HUES64 (cell line): ENCODE results near the gene SLC13A2.

Experiments used
- H3K27ac ChIP-seq: 2 replicates; pipeline ENCODE4 v1.7.0; 2013; ENCODE audit warnings: low read depth, low read length, inconsistent platforms
- H3K27me3 ChIP-seq: 2 replicates; pipeline ENCODE4 v1.6.1; 2013; ENCODE audit warnings: mild to moderate bottlenecking, low read length; ENCODE audit not compliant: insufficient read depth
- H3K36me3 ChIP-seq: 2 replicates; pipeline ENCODE4 v1.6.1; 2013; ENCODE audit warnings: mild to moderate bottlenecking, low read length; ENCODE audit not compliant: insufficient read depth
- H3K4me1 ChIP-seq: 2 replicates; pipeline ENCODE4 v1.6.1; 2013; ENCODE audit warnings: mild to moderate bottlenecking, low read length, moderate library complexity; ENCODE audit not compliant: insufficient read depth
- H3K4me3 ChIP-seq: 2 replicates; pipeline ENCODE4 v1.5.1; 2013; ENCODE audit warnings: mild to moderate bottlenecking, low read length, moderate library complexity
- H3K9ac ChIP-seq: 2 replicates; pipeline ENCODE4 v1.6.1; 2013; ENCODE audit warnings: mild to moderate bottlenecking, low read depth, low read length
- H3K9me3 ChIP-seq: 2 replicates; pipeline ENCODE4 v1.6.1; 2013; ENCODE audit warnings: low read depth, low read length; ENCODE audit not compliant: insufficient read depth
- whole genome bisulfite sequencing: fragments of 150-250, 120-280 bp; methylation state at CpG from one replicate; pipeline ENCODE4 v1.1.7; 2013; ENCODE audit warnings: missing lambda C conversion rate; 5-methylcytosine and 5-hydroxymethylcytosine counted together

Gene SLC13A2

GRCh38 chr17:28482551-28483199 lies 9.2 kb downstream of the SLC13A2 start:
- WGBS: 92% methylated on average over 9 of the region's 10 CpGs
- Histone ChIP-seq H3K27me3 (no peaks in the 10 kb centered on the region), H3K4me1 (peaks cover 14% of the 10 kb centered on the region; the same call in 1 of the 2 replicates), H3K4me3 (no peak overlapping the region), H3K27ac (no peak overlapping the region), H3K9me3 (no peaks in the 10 kb centered on the region), H3K36me3 (no peaks in the 10 kb centered on the region), H3K9ac (no peak overlapping the region)

DNA sequence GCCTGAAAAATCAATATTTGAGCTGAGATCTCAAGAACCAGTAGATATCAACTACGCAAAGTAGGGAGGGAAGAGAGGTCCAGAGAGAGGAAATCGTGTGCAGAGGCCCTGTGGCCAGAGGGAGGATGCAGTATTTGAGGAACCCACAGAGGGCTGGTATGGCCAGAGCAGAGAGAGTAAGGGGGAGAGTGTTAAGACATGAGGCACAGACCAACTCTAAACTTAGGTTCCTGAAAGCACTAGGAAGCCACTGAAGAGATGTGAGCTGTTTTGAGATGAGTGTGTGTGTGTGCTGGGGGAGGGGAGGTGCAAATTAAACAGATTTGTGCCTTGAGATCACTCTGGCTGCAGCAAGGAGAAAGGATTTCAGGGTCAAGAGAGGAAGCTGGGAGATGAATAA lies 10.9 kb downstream of the SLC13A2 start:
- H3K4me1 ChIP-seq: peaks cover 14% of the 10 kb centered on the region; the same call in 1 of the 2 replicates
- no peaks in the 10 kb centered on the region for H3K9me3 ChIP-seq
- no peak overlapping the region for H3K27ac ChIP-seq
- no peaks in the 10 kb centered on the region for H3K36me3 ChIP-seq
- H3K4me3 ChIP-seq: no peak overlapping the region
- WGBS: 85% methylated on average over 2 of the region's 2 CpGs
- no peaks in the 10 kb centered on the region for H3K27me3 ChIP-seq
- H3K9ac ChIP-seq: no peak overlapping the region

- Histone ChIP-seq H3K4me3 (no peak overlapping the region), H3K9ac (no peak overlapping the region), H3K36me3 (no peaks in the 10 kb centered on the region), H3K9me3 (no peaks in the 10 kb centered on the region), H3K27me3 (no peaks in the 10 kb centered on the region), H3K27ac (no peak overlapping the region), H3K4me1 (peaks cover 14% of the 10 kb centered on the region; the same call in 1 of the 2 replicates)
- WGBS: 88% methylated on average over 3 of the region's 3 CpGs
Observed at GRCh38 chr17:28485049-28485448, 11.6 kb downstream of the SLC13A2 start.

GRCh38 chr17:28487881-28488532 lies 14.6 kb downstream of the SLC13A2 start:
- Histone ChIP-seq H3K36me3 (no peaks in the 10 kb centered on the region), H3K9ac (no peak overlapping the region), H3K27me3 (no peaks in the 10 kb centered on the region), H3K4me1 (0 out of 2 replicates have a peak, but pooled peaks cover 4% of the 10 kb centered on the region), H3K27ac (no peak overlapping the region), H3K4me3 (no peak overlapping the region), H3K9me3 (no peaks in the 10 kb centered on the region)
- WGBS: 92% methylated on average over 5 of the region's 5 CpGs

GRCh38 chr17:28488533-28489276 lies 15.3 kb downstream of the SLC13A2 start:
- Histone ChIP-seq H3K27ac (no peak overlapping the region), H3K9me3 (no peaks in the 10 kb centered on the region), H3K4me1 (0 out of 2 replicates have a peak, but pooled peaks cover 4% of the 10 kb centered on the region), H3K27me3 (no peaks in the 10 kb centered on the region), H3K4me3 (no peak overlapping the region), H3K36me3 (no peaks in the 10 kb centered on the region), H3K9ac (no peak overlapping the region)
- 87% methylated on average over 7 of the region's 7 CpGs for WGBS

- Histone ChIP-seq H3K9ac (no peak overlapping the region), H3K27me3 (no peaks in the 10 kb centered on the region), H3K4me1 (no peaks in the 10 kb centered on the region), H3K36me3 (no peaks in the 10 kb centered on the region), H3K4me3 (no peak overlapping the region), H3K27ac (no peak overlapping the region), H3K9me3 (no peaks in the 10 kb centered on the region)
- 90% methylated on average over 11 of the region's 11 CpGs for WGBS
Observed at GRCh38 chr17:28491286-28491685, 17.8 kb downstream of the SLC13A2 start.

DNA sequence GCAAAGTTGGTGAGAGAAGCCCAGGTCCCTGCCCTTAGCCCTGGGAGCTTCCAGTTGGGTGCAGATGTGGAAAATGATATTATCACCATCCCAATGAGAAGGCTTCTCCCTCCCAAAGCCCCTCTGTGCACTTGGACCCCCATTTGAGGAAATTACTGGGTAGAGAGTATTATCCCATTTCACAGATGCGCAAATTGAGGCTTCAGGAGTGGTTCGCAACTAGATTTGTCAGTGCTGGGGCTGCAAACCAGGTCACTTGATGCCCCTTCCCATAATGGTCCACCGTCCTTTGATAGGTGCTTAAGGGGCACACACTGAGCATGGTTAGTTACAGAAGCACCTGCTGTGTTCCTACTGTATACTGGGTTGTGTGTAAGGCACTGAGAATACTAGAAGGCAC lies 18.4 kb downstream of the SLC13A2 start:
- WGBS: 91% methylated on average over 3 of the region's 3 CpGs
- no peak overlapping the region for H3K27ac ChIP-seq
- H3K4me1 ChIP-seq: no peaks in the 10 kb centered on the region
- H3K9me3 ChIP-seq: no peaks in the 10 kb centered on the region
- no peaks in the 10 kb centered on the region for H3K36me3 ChIP-seq
- H3K9ac ChIP-seq: no peak overlapping the region
- H3K4me3 ChIP-seq: no peak overlapping the region
- H3K27me3 ChIP-seq: no peaks in the 10 kb centered on the region

DNA sequence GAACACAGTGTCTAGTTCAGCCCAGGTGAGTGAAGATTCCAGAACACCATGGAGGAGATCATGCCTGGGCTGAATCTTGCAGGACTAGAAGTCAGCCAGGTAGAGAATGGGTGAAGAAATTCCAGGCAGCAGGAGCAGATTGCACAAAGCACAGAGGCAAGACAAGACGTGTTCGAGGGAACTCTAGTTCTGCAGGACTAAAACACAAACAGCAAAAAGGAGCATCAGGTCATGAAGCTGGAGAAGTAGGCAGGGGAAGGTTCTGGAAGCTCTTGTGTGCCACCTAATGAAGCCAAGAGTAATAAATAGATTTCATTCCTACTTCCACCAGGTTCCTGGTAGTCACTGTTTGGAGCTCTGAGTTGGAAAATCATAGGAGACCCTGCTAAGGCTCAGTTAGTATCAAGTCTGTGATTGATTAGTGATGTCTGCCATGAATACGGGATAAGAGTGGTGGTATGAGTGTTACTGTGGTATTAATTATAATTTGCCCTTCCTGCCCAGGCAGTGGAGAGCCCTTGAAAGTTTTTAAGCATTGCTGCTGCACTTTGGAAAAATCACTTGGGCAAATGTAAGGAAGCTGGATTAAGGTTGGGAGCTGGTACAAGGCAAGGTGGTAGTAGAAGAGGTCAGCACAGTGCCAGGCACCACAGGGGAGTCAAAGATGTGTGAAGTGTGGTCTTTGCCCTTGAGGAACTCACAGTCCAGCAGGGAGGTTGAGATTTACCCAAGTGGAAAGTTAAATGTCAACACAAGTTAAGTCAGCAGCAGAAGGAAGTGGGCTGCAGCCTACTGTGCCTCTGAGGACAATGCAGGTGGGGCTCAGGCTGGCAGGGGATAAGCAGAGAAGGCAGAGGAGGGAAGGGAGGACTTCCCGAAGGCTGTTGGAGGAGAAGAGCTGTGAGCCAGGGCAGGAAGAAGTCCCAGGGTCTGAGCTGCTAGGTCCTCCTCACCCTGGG lies 19.2 kb downstream of the SLC13A2 start:
- Histone ChIP-seq H3K36me3 (no peaks in the 10 kb centered on the region), H3K27ac (no peak overlapping the region), H3K27me3 (no peaks in the 10 kb centered on the region), H3K4me1 (peaks cover 3% of the 10 kb centered on the region; the same call in 1 of the 2 replicates), H3K4me3 (no peak overlapping the region), H3K9ac (no peak overlapping the region), H3K9me3 (no peaks in the 10 kb centered on the region)
- WGBS: 83% methylated on average over 4 of the region's 4 CpGs

DNA sequence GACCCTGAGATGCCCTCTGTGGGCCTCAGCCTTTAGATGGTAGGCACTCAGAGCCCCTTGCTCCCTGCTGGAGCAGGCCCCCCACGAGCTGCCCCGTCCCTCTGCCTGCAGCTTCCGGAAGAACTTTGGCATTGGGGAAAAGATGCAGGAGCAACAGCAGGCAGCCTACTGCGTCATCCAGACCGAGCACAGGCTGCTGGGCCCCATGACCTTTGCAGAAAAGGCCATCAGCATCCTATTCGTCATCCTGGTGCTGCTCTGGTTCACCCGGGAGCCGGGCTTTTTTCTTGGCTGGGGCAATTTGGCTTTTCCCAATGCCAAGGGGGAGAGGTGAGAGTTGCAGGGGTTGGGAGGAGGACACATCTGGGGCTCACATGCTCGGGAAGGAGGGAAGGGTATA lies 20.0 kb downstream of the SLC13A2 start:
- Histone ChIP-seq H3K4me1 (peaks cover 5% of the 10 kb centered on the region), H3K36me3 (no peaks in the 10 kb centered on the region), H3K27ac (no peak overlapping the region), H3K9ac (no peak overlapping the region), H3K4me3 (no peak overlapping the region), H3K27me3 (no peaks in the 10 kb centered on the region), H3K9me3 (no peaks in the 10 kb centered on the region)
- 84% methylated on average over 9 of the region's 9 CpGs for WGBS

GRCh38 chr17:28494445-28495188 lies 21.2 kb downstream of the SLC13A2 start:
- Histone ChIP-seq H3K4me3 (no peak overlapping the region), H3K9ac (no peak overlapping the region), H3K9me3 (no peaks in the 10 kb centered on the region), H3K36me3 (no peaks in the 10 kb centered on the region), H3K27me3 (no peaks in the 10 kb centered on the region), H3K27ac (no peak overlapping the region), H3K4me1 (peaks cover 5% of the 10 kb centered on the region)
- 58% methylated on average over 15 of the region's 15 CpGs for WGBS
